ENCODE results near the gene SUSD6. TPM values are rescaled to one million over a fixed set of nuclear protein-coding genes. Genes with fewer than 3 reads are reported as not detected.

The SUSD6 gene
- total RNA-seq, 1 experiment from 2014 or later: 24.1 TPM

DNA sequence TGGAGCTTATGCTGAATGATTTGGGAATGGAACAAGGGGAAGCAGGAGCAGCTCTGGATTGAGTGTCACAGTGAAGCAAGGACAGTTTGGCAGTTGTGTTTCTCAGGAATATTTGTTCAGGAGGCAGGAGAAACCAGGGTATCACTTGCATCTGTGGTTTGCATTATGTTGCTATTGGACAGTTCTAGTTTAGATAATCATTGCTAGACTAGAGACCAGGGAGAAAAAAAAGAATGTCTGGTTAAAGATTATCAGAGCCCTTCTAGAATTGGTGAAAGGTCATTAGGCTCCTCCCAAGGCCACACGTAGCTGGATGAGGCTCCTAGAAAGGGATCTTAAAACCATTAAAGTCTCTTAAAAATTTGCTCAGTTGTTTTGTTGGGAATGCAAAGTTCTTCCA is 138.6 kb downstream of the SUSD6 start:
- no peak for TF ChIP-seq EZH2 (IDR thresholded peaks at IDR 0.05; ENCODE audit: low read depth)
- TF ChIP-seq, protein P1, sequence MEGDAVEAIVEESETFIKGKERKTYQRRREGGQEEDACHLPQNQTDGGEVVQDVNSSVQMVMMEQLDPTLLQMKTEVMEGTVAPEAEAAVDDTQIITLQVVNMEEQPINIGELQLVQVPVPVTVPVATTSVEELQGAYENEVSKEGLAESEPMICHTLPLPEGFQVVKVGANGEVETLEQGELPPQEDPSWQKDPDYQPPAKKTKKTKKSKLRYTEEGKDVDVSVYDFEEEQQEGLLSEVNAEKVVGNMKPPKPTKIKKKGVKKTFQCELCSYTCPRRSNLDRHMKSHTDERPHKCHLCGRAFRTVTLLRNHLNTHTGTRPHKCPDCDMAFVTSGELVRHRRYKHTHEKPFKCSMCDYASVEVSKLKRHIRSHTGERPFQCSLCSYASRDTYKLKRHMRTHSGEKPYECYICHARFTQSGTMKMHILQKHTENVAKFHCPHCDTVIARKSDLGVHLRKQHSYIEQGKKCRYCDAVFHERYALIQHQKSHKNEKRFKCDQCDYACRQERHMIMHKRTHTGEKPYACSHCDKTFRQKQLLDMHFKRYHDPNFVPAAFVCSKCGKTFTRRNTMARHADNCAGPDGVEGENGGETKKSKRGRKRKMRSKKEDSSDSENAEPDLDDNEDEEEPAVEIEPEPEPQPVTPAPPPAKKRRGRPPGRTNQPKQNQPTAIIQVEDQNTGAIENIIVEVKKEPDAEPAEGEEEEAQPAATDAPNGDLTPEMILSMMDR (conservative IDR thresholded peaks at IDR 0.05): no peak
- DNase-seq: no peak
- Histone ChIP-seq H4K20me1 (ENCODE audit: insufficient read depth) (no peaks in the 10 kb centered on the region), H3K4me3 (no peak overlapping the region), H3K27ac (no peak overlapping the region), H3K36me3 (ENCODE audit: low read depth) (no peaks in the 10 kb centered on the region), H3K27me3 (ENCODE audit: insufficient read depth, low read depth) (no peaks in the 10 kb centered on the region), H2AFZ (no peak overlapping the region), H3K9me3 (ENCODE audit: insufficient read depth, low read depth) (peaks cover 1% of the 10 kb centered on the region; the same call in 1 of the 2 replicates), H3K4me1 (replicated peaks; ENCODE audit: insufficient read depth) (no peaks in the 10 kb centered on the region), H3F3A (ENCODE audit: insufficient read depth, low read depth) (no peaks in the 10 kb centered on the region), H3K9me2 (ENCODE audit: insufficient read depth) (no peaks in the 10 kb centered on the region), H3K79me2 (ENCODE audit: low read depth) (no peaks in the 10 kb centered on the region), H3K4me2 (no peak overlapping the region)
- intact Hi-C loops (cut with micrococcal nuclease; ENCODE audit: unreplicated experiment): no loop called here
- BruUV-seq (replicated peaks): no TSS peak
- ChIA-PET POLR2A (ENCODE audit: unreplicated experiment) (no interaction called here), CTCF (no interaction called here)

GRCh38 chr14:69750495-69750894 is 139.1 kb downstream of the SUSD6 start:
- no TSS peak for BruUV-seq (replicated peaks)
- intact Hi-C loops (cut with micrococcal nuclease; ENCODE audit: unreplicated experiment): no loop called here
- no peak overlapping the region for H3K27ac ChIP-seq
- H4K20me1 ChIP-seq (ENCODE audit: insufficient read depth): no peaks in the 10 kb centered on the region
- H3K4me2 ChIP-seq: no peak overlapping the region
- H3K36me3 ChIP-seq (ENCODE audit: low read depth): no peaks in the 10 kb centered on the region
- no peak for DNase-seq
- H3K9me2 ChIP-seq (ENCODE audit: insufficient read depth): no peaks in the 10 kb centered on the region
- no peaks in the 10 kb centered on the region for H3K27me3 ChIP-seq (ENCODE audit: insufficient read depth, low read depth)
- TF ChIP-seq, protein P1 (conservative IDR thresholded peaks at IDR 0.05): no peak
- TF ChIP-seq EZH2 (IDR thresholded peaks at IDR 0.05; ENCODE audit: low read depth): no peak
- H2AFZ ChIP-seq: no peak overlapping the region
- H3K4me1 ChIP-seq (replicated peaks; ENCODE audit: insufficient read depth): no peaks in the 10 kb centered on the region
- POLR2A ChIA-PET (ENCODE audit: unreplicated experiment): no interaction called here
- H3K9me3 ChIP-seq (ENCODE audit: insufficient read depth, low read depth): no peaks in the 10 kb centered on the region
- no peaks in the 10 kb centered on the region for H3F3A ChIP-seq (ENCODE audit: insufficient read depth, low read depth)
- H3K79me2 ChIP-seq (ENCODE audit: low read depth): no peaks in the 10 kb centered on the region
- no peak overlapping the region for H3K4me3 ChIP-seq
- CTCF ChIA-PET: no interaction called here

DNA sequence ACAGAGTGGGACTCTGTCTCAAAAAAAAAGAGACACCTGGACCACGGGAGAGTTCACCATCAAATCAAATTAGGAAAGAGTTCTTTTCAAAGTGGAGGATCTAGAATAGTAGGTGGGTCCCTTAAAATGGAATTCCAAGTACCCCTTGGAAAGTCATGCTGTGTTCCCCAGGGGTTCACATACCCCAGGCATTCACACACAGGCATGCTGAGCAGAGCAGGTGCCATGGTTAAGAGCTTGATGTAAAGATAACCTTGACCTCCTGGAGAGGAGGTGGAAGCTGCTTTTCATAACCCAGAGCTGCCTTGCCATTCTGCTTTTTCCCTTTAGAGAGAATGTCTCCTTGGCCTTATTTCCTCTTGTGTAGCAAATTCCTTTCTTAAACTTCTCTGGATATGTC is 141.4 kb downstream of the SUSD6 start:
- H2AFZ ChIP-seq: no peak overlapping the region
- H3K79me2 ChIP-seq (ENCODE audit: low read depth): no peaks in the 10 kb centered on the region
- no peaks in the 10 kb centered on the region for H3K27me3 ChIP-seq (ENCODE audit: insufficient read depth, low read depth)
- no peak for TF ChIP-seq EZH2 (IDR thresholded peaks at IDR 0.05; ENCODE audit: low read depth)
- TF ChIP-seq, protein P1 (conservative IDR thresholded peaks at IDR 0.05): no peak
- H3K9me3 ChIP-seq (ENCODE audit: insufficient read depth, low read depth): no peaks in the 10 kb centered on the region
- no peaks in the 10 kb centered on the region for H3F3A ChIP-seq (ENCODE audit: insufficient read depth, low read depth)
- intact Hi-C loops (cut with micrococcal nuclease; ENCODE audit: unreplicated experiment): no loop called here
- H3K4me2 ChIP-seq: no peak overlapping the region
- no peaks in the 10 kb centered on the region for H3K9me2 ChIP-seq (ENCODE audit: insufficient read depth)
- ChIA-PET POLR2A (ENCODE audit: unreplicated experiment) (no interaction called here), CTCF (no interaction called here)
- H3K27ac ChIP-seq: no peak overlapping the region
- H3K4me1 ChIP-seq (replicated peaks; ENCODE audit: insufficient read depth): no peaks in the 10 kb centered on the region
- H3K4me3 ChIP-seq: no peak overlapping the region
- no peaks in the 10 kb centered on the region for H3K36me3 ChIP-seq (ENCODE audit: low read depth)
- BruUV-seq (replicated peaks): no TSS peak
- DNase-seq: no peak
- H4K20me1 ChIP-seq (ENCODE audit: insufficient read depth): no peaks in the 10 kb centered on the region

All from PC-9 (cell line).